ENCODE results near the gene FAM219A.

DNA sequence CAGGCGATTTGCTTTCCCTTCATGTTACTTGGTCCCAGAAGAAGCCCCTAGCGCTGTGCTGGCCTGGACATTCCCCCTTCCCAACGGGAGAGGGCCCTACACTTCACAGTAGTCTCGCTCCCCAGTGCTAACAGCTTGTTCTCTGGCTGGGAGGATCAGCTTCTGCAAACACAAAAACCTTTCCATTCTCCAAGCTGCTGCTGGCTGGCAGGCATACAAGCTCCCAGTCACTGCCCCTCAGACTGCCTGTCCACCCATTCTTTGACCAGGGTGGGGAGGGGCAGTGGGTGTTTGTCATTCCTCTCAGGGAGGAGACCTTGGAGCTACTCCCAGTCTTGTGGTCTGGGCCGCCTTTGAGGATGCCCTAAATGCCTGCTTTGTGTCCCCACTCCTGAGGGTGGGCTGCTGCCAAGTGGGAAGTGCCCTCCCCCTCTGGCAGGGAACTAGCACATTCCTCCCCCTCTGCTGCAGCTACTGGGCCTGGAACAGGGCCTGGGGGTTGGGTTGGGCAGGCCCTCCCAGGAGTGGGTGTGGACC is 43.6 kb upstream of the FAM219A start:
- TF ChIP-seq ZNF274 (IDR thresholded peaks at IDR 0.05; ENCODE audit: low read depth, low read length) (no peak), YY1 (IDR thresholded peaks at IDR 0.05; ENCODE audit: insufficient read depth, insufficient read length) (no peak), SUZ12 (IDR thresholded peaks at IDR 0.05; ENCODE audit: extremely low read depth, insufficient read depth, insufficient read length) (no peak)
